Activated T-helper 9 cell treated with anti-CD3 and anti-CD28 coated beads, Interleukin-2, amount 50 U/mL, for 16 hours (primary cell): ENCODE measurements around the gene CDV3.
"Not testable (repeated sequence)": the region's sequence is repeated elsewhere in the genome, so short reads cannot be mapped to it uniquely, and the experiment has no call there.

ENCODE experiments used
- DNase-seq: peaks from one replicate; pipeline ENCODE4 v3.0.0-alpha.2; 2020; ENCODE audit warnings: low read depth

The CDV3 gene, protein sequence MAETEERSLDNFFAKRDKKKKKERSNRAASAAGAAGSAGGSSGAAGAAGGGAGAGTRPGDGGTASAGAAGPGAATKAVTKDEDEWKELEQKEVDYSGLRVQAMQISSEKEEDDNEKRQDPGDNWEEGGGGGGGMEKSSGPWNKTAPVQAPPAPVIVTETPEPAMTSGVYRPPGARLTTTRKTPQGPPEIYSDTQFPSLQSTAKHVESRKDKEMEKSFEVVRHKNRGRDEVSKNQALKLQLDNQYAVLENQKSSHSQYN

DNA sequence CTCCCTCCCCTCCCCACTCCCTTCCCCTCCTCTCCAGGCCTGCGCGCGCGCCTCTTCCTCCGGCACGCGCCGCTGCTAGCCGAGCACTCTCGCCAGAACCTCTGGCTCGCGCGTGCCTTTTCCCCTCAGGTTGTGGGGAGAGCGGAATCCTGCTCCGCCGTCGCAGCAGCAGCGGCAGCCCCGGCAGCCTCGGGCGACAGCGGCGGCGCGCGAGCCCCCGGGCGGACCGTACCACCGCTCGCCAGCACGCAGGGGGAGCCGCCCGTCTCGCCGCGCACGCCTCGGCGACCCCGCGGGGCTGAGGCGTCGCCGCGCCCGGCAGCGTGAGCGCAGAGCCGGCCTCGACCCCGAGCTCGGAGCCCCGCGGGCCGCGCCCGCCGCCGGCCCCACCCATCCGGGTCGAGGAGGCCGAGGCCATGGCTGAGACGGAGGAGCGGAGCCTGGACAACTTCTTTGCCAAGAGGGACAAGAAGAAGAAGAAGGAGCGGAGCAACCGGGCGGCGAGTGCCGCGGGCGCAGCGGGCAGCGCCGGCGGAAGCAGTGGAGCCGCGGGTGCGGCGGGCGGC lies at the start of gene CDV3:
TSS of gene CDV3 (plus strand) at position 58 of the 566 bp plus-strand sequence. CDS start at position 417, 359 bp downstream.
- DNase-seq: no peak

GRCh38 chr3:133523758-133524157 lies 49.7 kb upstream of the CDV3 start:
- DNase-seq: not testable (repeated sequence)

DNA sequence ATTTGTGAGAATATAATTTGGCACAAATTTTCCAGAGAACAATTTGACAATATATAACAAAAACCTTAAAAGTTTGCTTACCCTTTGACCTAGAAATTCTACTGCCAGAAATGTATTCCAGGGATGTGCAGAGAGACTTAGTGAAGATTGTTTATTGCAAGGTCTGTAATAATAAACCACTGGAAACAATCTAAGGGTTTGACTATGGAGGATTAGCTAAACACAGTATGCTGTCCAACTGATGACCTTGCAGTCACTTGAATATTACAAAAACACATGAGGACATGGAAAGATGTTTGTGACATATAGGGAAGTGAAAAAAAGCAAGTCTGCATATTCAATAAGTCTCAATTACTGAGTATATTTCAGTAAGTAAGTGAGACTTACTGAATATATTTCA lies 48.1 kb upstream of the CDV3 start:
- no peak for DNase-seq

DNA sequence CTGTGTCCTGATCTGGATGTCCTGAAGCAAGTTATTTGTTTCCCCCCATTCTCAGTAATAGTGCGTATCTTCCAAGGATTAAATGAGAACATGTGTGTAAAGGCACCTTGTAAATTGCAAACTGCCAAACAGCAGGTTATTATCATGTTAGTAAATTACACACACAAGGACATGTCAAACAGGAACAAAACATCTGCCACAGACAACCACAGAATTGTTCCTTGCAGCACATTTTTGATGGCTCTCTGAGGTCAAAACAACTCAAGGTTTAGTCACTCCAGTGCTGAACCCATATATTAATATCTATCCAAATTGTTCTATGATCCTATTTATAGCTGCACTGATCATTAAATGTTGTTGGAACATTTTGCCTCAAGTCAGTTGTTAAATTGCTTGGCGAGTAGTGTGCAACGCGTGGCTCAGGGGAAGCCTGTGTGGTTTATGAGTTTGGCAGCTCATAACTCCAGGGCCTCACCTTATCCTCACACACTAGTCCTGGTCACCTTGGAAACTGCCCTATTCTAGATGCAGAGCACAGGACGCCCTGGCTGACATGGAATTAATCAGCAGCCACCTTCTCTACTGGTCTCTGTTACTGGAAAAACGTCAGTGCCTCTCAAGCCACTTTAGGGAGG lies 46.3 kb upstream of the CDV3 start:
- DNase-seq: no peak

DNA sequence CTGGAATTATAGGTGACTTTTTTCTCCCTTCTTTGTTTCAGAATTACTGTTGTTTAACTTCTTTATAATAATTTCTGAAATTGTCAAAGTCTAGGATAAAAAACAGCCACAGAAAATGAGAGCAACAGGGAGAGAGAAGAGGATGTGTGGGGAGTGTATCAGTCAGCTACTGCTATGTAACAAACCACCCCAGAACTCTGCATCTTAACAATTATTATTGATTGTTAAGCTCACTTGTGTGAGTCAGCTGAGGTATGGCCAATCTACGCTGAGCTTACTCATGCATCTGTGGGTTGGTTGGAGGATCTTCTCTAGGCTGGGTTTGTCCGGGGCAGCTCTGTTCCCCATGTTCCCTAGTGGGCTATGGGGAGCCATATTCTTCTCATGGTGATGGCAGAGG lies 43.7 kb upstream of the CDV3 start:
- DNase-seq: no peak

DNA sequence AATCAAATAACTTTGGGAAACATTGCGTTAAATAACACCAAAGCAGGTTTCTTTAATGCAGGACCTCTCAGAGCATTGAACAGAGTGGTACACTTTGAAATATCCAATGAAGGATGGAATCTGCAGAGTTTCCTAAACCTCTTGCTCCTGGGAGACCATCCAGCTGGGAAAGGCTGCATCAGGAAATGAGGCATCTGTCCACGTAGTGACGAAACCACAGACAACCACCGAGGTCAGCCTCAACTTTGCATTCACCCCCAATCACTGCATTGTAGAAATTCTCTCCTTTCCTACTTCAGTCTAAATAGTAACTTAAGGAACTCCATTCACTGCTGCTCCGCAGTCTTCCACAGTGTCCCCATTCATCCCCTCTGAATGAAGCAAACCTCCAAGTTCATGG lies 41.5 kb upstream of the CDV3 start:
- no peak for DNase-seq

- DNase-seq: no peak
Observed at GRCh38 chr3:133532951-133533350, 40.5 kb upstream of the CDV3 start.

DNA sequence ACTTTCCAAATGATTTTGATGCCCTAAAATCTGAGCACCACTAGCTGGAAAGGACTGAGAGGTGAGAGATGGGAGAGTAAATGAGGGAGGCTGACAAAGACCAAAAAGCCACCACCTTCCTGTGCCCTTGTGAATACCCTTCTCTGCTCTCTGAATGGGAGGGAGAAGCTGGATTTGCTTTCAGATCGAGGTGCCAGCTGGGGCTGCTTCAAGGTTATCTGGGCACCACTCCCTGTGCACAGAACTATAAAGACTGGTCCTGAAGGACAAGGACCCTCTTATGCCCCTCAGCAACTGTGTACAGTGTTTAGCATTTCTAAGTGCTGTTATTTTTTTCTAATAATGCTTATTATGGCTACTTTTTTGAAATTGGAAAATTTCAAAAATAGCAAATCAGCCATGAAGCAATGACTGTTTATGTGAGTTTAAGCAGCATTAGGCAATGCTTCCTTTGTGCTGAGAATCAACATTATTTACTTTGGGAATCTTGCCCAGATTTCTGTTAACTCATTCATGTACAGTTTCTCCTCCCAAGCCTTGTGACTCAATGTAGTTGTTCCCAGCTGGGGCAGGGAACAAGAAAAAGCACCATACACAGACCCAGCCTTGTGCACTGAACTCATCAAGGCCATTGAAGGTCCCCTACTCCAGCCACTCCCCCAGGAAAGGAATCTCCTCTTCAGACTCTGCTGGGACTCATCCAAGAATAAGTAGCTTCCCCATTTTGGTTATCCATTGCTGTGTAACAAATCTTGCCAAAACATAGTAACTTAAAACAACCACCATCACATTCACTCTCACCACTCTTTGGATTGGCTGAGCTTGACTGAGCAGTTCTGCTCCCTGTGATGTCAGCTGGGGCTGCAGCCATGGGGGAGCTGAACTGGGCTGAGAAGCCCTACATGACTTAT lies 37.3 kb upstream of the CDV3 start:
- DNase-seq: no peak

- DNase-seq: not testable (repeated sequence)
Observed at GRCh38 chr3:133537131-133537530, 36.4 kb upstream of the CDV3 start.

- DNase-seq: no peak
Observed at GRCh38 chr3:133538154-133538553, 35.3 kb upstream of the CDV3 start.

DNA sequence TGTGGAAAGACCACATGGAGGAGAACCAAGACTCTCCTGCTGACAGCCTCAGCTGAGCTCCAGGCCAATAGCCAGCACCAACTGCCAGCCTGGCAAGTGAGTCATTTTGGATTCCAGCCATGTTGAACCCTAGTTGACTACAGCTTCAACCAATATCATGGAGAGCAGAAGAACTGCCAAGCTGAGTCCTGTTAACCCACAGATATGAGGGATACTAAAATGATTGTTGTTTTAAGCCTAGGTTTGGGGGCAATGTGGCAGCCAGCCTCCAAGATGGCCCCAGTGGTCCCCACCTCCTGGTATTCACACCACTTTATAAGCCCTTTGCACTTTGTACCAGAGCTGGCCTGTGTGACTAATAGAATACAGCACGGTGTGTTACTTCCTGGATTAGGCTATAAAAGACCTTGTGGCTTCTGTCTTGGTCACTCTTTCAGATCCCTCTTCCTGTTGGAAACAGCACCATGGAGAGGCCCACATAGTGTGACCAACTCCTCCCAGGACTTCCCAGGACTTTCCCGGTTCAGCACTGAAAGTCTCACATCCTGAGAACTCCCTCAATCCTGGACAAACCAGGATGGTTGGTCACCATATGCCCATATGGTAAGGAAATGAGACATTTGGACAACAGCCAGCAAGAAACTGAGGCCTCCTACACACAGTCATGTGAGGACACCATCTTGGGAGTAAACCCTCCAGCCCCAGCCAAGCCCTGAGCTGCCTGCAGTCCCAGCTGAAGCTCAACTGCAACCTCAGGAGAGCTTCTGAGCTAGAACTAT lies 32.4 kb upstream of the CDV3 start:
- no peak for DNase-seq

- DNase-seq: no peak
Observed at GRCh38 chr3:133542871-133543270, 30.6 kb upstream of the CDV3 start.

- DNase-seq: not testable (repeated sequence)
Observed at GRCh38 chr3:133544983-133545382, 28.5 kb upstream of the CDV3 start.

GRCh38 chr3:133547432-133548041 lies 25.9 kb upstream of the CDV3 start:
- DNase-seq: no peak

DNA sequence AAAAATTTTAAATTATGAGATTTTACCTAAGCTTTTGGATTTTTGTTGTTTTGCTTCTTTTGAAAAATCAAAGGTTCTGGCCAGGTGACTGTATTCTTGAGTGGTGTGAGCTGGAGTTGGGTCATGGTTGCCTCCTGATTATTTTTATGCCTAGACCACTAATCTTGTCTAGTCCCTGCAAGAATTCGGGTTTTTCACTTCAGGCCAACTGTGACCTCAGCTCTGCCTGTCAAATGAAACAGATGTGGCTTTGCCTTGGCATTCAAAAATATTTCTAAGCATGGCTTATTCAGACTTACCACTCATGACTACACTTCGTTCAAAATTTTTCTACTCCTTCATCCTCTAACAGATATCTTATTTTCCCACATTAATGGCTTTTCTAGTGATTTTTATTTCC lies 25.4 kb upstream of the CDV3 start:
- no peak for DNase-seq

GRCh38 chr3:133549565-133549964 lies 23.9 kb upstream of the CDV3 start:
- DNase-seq: no peak

- not testable (repeated sequence) for DNase-seq
Observed at GRCh38 chr3:133551589-133551988, 21.9 kb upstream of the CDV3 start.

DNA sequence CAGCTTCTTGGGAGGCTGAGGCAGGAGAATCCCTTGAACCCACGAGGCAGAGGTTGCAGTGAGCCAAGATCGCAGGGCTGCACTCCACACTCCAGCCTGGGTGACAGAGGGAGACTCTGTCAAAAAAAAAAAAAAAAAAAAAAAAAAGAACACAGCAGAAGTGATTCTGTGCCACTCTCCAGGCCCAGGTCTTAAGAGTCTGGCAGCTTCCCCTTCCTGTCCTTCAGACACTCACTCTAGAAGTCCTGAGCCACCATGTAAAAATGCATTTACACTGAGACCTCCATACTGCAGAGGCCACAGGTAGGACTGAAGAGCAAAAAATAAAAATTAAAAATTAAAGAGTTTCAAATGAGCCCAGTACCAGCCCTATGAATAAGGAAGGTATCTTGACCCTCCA lies 11.8 kb upstream of the CDV3 start:
- no peak for DNase-seq

DNA sequence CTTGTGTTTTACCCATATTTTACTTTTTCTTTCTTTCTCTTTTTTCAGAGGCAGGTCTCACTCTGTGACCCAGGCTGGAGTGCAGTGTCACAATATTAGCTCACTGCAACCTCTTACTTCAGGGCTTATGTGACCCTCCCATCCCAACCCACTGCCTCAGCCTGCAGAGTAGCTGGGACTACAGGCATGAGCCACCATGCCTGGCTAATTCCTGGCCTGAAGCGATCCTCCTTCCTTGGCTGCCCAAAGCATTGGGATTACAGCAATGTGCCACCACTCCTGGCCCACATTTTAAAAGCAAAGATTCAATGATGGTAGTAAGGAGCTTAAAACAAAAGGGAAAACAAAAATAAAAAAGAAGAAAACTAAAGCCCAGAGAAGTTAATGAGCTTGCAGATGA lies 11.1 kb upstream of the CDV3 start:
- DNase-seq: no peak

DNA sequence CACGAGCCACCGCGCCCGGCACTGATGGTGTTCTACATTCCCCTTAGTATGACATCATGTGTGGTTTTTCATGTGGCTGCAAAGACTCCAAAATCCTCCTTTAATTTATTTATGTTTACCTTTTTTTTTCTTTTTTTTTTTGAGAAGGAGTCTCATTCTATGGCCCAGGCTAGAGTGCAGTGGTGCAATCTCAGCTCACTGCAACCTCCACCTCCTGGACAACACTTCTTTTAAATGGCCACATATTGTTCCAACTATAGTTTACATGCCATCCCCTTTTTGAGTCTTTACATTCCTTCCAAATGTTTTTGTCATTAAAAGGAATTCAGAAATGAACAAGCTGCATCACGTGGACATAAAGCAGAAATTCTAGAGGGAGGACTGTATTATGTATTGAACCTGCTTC lies 10.3 kb upstream of the CDV3 start:
- no peak for DNase-seq

GRCh38 chr3:133563816-133564215 lies 9.7 kb upstream of the CDV3 start:
- DNase-seq: no peak
